Measurements from ENCODE around the gene SHISA2.
"Not testable (repeated sequence)": the region's sequence is repeated elsewhere in the genome, so short reads cannot be mapped to it uniquely, and the experiment has no call there.

The SHISA2 gene

DNA sequence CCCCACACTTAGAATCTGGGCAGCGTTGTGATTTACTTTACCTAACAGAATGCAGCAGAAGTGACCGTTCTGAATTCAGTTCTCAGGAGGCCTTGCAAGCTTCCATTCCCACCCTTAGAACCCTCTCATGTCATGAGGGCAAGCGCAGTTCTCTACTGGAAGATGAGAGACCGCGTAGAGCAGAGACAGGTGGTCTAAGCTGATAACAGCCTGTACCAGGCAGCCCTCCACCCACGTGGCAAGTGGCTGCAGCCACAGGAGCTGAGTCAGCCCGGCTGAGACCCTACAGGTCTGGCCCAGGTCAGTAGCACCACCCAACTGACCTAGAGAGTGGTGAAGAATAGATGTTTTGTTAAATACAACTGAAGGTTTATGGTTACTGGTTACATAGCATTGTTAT is 14.7 kb upstream of the SHISA2 start:
- not testable (repeated sequence) for H3K27ac ChIP-seq (ENCODE audit: low read depth, low read length); H3K9ac ChIP-seq (ENCODE audit: low read depth, low read length); H3K4me3 ChIP-seq (ENCODE audit: low read depth, low read length); H3K4me1 ChIP-seq (ENCODE audit: control insufficient read depth, insufficient read depth, low read length); H3K9me3 ChIP-seq (ENCODE audit: control insufficient read depth, insufficient read depth, low read length); H3K27me3 ChIP-seq (ENCODE audit: control insufficient read depth, insufficient read depth, low read length); H3K36me3 ChIP-seq (ENCODE audit: control insufficient read depth, insufficient read depth, low read length)

DNA sequence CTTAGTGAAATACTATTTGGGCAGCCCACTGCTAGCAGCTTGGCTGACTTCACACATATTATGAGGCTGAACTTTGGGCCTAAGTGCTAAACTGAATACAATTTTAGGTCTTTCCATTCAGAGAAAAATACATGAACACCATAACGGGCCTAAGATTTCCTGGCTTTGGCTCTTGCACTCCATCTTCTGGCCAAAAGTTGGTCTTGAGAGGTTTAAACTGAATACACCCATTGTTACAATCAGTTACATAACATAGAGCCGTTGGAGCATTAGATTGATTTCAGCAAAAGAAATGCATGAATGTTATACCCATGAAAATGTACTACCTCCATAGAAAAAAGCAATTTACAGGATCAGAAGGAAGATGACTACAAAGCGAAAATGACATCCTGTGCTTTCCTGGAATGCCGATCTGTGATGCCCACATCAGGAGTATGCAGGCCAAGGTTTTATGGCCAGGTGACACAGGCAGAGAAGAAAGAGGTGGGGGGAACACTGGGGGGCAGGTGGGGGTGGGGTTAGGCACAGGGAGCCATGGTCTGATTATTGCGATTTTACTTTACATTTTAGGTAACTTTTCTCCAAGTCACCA is 11.1 kb upstream of the SHISA2 start:
- Histone ChIP-seq H3K9me3 (ENCODE audit: control insufficient read depth, insufficient read depth, low read length) (no peaks in the 10 kb centered on the region), H3K27ac (ENCODE audit: low read depth, low read length) (no peak overlapping the region), H3K4me1 (ENCODE audit: control insufficient read depth, insufficient read depth, low read length) (0 out of 2 replicates have a peak, but pooled peaks cover 4% of the 10 kb centered on the region), H3K27me3 (ENCODE audit: control insufficient read depth, insufficient read depth, low read length) (no peaks in the 10 kb centered on the region), H3K4me3 (ENCODE audit: low read depth, low read length) (no peak overlapping the region), H3K9ac (ENCODE audit: low read depth, low read length) (no peak overlapping the region), H3K36me3 (ENCODE audit: control insufficient read depth, insufficient read depth, low read length) (no peaks in the 10 kb centered on the region)

DNA sequence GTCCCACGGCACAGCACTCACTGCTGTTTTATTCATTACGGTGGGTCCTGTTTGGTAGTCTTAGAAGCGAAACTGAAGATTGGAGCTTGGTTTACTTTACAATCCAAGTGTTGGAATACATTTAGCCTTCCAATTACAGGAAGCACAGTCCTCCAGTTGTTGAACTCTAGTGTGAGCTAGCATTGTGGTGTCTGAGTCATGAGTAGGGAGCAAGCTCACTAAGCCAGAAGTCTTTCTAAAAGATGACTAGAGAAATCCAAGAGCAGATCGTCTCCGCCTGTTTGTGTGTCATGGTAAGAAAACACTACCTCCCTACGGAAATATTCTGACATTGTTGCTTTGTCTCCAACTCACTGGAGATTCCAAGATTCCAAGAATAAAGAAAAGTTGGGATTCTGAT is 10.1 kb upstream of the SHISA2 start:
- Histone ChIP-seq H3K27ac (ENCODE audit: low read depth, low read length) (no peak overlapping the region), H3K4me3 (ENCODE audit: low read depth, low read length) (no peak overlapping the region), H3K9ac (ENCODE audit: low read depth, low read length) (no peak overlapping the region), H3K4me1 (ENCODE audit: control insufficient read depth, insufficient read depth, low read length) (0 out of 2 replicates have a peak, but pooled peaks cover 4% of the 10 kb centered on the region), H3K9me3 (ENCODE audit: control insufficient read depth, insufficient read depth, low read length) (no peaks in the 10 kb centered on the region), H3K27me3 (ENCODE audit: control insufficient read depth, insufficient read depth, low read length) (no peaks in the 10 kb centered on the region), H3K36me3 (ENCODE audit: control insufficient read depth, insufficient read depth, low read length) (no peaks in the 10 kb centered on the region)

DNA sequence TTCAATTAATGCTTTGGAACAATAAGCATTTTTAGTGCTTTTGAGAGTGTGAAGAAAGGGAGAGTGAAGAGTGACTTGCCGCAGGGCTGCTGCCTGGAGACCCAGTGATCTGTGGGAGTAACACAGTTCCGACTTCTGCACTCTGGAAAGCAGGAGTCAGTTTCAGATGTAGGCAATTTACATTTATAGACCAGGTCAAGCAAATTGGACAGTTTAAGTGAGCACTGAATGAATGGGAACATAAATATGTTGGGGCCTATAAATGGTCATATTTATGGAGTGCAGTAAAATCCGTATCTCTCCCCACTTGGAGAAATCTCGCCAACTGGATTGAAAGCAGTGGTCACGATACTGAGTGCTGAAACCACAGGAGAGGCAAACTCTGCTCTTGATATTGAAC is 9.4 kb upstream of the SHISA2 start:
- no peak overlapping the region for H3K4me3 ChIP-seq (ENCODE audit: low read depth, low read length)
- 0 out of 2 replicates have a peak, but pooled peaks cover 4% of the 10 kb centered on the region for H3K4me1 ChIP-seq (ENCODE audit: control insufficient read depth, insufficient read depth, low read length)
- no peaks in the 10 kb centered on the region for H3K9me3 ChIP-seq (ENCODE audit: control insufficient read depth, insufficient read depth, low read length)
- no peaks in the 10 kb centered on the region for H3K36me3 ChIP-seq (ENCODE audit: control insufficient read depth, insufficient read depth, low read length)
- no peak overlapping the region for H3K27ac ChIP-seq (ENCODE audit: low read depth, low read length)
- no peak overlapping the region for H3K9ac ChIP-seq (ENCODE audit: low read depth, low read length)
- H3K27me3 ChIP-seq (ENCODE audit: control insufficient read depth, insufficient read depth, low read length), result no peaks in the 10 kb centered on the region

DNA sequence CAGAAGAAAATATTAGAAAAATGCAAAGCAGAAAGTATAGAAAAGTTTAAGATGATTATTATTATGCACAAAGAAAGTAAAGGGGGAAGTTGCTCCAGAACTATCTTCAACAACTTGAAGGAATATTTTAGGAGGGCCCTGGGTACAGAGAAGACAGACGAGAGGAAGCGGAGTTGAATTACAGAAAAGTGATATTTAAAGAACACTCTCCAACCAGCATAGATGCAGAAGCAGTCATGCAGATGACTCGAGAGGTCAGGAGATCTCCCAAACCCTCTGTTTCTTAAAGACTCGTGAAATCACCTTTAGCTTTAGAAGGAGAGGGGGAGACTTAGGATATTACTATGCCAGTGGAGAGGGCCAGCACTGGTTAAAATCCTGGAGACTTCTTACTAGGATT is 8.5 kb upstream of the SHISA2 start:
- Histone ChIP-seq H3K27me3 (ENCODE audit: control insufficient read depth, insufficient read depth, low read length) (no peaks in the 10 kb centered on the region), H3K27ac (ENCODE audit: low read depth, low read length) (no peak overlapping the region), H3K36me3 (ENCODE audit: control insufficient read depth, insufficient read depth, low read length) (no peaks in the 10 kb centered on the region), H3K4me3 (ENCODE audit: low read depth, low read length) (no peak overlapping the region), H3K4me1 (ENCODE audit: control insufficient read depth, insufficient read depth, low read length) (0 out of 2 replicates have a peak, but pooled peaks cover 4% of the 10 kb centered on the region), H3K9me3 (ENCODE audit: control insufficient read depth, insufficient read depth, low read length) (no peaks in the 10 kb centered on the region), H3K9ac (ENCODE audit: low read depth, low read length) (no peak overlapping the region)

DNA sequence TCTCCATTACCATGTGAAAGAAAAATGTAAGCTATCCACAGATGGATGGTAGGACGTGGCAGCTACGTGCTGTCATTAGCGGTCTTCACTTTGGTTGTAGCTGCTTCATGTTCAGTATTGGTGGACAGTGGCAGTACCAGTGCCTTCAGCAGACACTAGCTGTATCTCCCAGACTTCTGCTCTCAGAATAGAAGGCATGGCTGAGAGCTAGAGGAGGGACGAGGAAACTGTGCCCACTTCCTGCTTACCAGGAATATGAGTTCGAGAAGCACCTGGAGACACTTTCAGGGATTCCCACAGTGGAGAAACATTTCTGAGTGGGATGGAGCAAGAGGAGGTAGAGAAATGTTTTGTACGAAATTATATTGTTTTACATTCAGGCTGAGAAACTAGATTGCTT is 6.9 kb upstream of the SHISA2 start:
- H3K4me3 ChIP-seq (ENCODE audit: low read depth, low read length), result no peak overlapping the region
- H3K4me1 ChIP-seq (ENCODE audit: control insufficient read depth, insufficient read depth, low read length), result 0 out of 2 replicates have a peak, but pooled peaks cover 4% of the 10 kb centered on the region
- H3K27ac ChIP-seq (ENCODE audit: low read depth, low read length), result no peak overlapping the region
- H3K36me3 ChIP-seq (ENCODE audit: control insufficient read depth, insufficient read depth, low read length), result no peaks in the 10 kb centered on the region
- H3K27me3 ChIP-seq (ENCODE audit: control insufficient read depth, insufficient read depth, low read length), result no peaks in the 10 kb centered on the region; the same call in 1 of the 2 replicates
- H3K9ac ChIP-seq (ENCODE audit: low read depth, low read length), result no peak overlapping the region
- no peaks in the 10 kb centered on the region for H3K9me3 ChIP-seq (ENCODE audit: control insufficient read depth, insufficient read depth, low read length)

DNA sequence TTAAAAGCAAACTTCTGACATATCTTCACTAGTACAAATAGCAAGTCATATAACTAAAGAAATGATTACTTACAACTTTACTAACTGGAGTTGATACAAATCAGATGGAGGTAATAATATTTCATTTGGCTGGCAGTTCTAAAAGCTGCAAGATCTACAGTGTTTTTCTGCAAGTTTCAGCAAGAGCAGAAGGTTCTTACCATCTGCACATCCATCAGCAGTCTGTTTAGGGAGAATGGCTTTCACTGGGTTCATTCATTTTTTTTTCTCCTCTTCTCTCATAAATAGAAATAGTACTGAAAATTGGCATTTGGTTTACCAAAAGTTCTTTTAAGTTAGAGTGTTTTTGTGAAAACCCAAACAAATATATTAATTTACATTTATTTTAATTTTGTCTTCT is 3.1 kb upstream of the SHISA2 start:
- H3K4me1 ChIP-seq (ENCODE audit: control insufficient read depth, insufficient read depth, low read length), result no peaks in the 10 kb centered on the region
- H3K9me3 ChIP-seq (ENCODE audit: control insufficient read depth, insufficient read depth, low read length), result no peaks in the 10 kb centered on the region
- no peak overlapping the region for H3K9ac ChIP-seq (ENCODE audit: low read depth, low read length)
- no peak overlapping the region for H3K4me3 ChIP-seq (ENCODE audit: low read depth, low read length)
- no peak overlapping the region for H3K27ac ChIP-seq (ENCODE audit: low read depth, low read length)
- H3K27me3 ChIP-seq (ENCODE audit: control insufficient read depth, insufficient read depth, low read length), result peaks cover 33% of the 10 kb centered on the region
- H3K36me3 ChIP-seq (ENCODE audit: control insufficient read depth, insufficient read depth, low read length), result no peaks in the 10 kb centered on the region

DNA sequence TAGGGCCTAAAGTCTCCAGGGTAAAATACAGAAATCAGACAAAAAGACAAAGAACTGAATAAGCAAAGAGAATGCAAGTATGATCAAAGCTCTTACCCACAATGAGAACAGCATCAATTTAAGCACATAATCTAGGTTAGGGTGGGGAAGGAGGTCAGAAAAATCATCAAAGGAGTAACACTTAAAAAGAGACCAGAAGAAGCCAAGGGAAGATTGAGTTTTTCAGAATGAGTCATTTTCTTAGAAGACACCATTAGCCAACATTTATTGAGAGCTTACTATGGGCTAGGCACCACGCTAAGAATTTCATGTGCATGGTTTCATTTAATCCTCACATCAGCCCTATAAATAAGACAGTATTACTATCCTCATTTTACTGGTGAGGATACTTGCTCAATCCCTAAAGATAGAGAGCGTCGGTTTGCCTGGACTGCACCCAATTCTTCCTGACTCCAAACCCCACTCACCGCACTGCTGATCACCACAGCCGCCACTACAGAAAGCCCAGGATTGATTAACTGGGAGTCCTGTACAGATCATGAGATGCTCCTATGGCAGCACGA is 1.7 kb upstream of the SHISA2 start:
- H3K4me3 ChIP-seq (ENCODE audit: low read depth, low read length), result no peak overlapping the region
- H3K36me3 ChIP-seq (ENCODE audit: control insufficient read depth, insufficient read depth, low read length), result no peaks in the 10 kb centered on the region
- H3K27ac ChIP-seq (ENCODE audit: low read depth, low read length), result no peak overlapping the region
- H3K9me3 ChIP-seq (ENCODE audit: control insufficient read depth, insufficient read depth, low read length), result no peaks in the 10 kb centered on the region
- H3K9ac ChIP-seq (ENCODE audit: low read depth, low read length), result no peak overlapping the region
- peaks cover 7% of the 10 kb centered on the region for H3K4me1 ChIP-seq (ENCODE audit: control insufficient read depth, insufficient read depth, low read length)
- peaks cover 47% of the 10 kb centered on the region for H3K27me3 ChIP-seq (ENCODE audit: control insufficient read depth, insufficient read depth, low read length)

DNA sequence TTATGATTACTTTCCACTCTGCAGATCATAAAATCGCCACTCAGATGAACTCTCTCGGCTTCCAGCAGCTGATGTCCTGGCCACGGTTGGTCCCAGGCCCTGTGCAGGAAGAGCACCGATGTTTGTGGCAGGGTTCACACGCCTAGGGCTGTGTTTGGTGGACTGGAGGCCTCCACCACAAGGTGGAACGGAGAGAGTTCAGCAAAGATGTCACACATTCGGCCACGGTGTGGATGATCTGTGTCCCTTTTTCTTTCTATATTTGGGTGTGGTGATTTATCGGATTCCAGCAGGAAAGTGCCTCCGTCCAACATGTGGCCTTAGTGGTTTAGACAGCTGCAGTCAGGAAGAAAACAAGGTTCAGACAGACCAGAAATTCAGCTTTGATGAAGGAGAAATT is 521 bp upstream of the SHISA2 start:
- Histone ChIP-seq H3K9ac (ENCODE audit: low read depth, low read length) (no peak overlapping the region), H3K36me3 (ENCODE audit: control insufficient read depth, insufficient read depth, low read length) (no peaks in the 10 kb centered on the region), H3K9me3 (ENCODE audit: control insufficient read depth, insufficient read depth, low read length) (no peaks in the 10 kb centered on the region), H3K4me1 (ENCODE audit: control insufficient read depth, insufficient read depth, low read length) (peaks cover 7% of the 10 kb centered on the region), H3K4me3 (ENCODE audit: low read depth, low read length) (peak overlapping the region; percentile 42), H3K27me3 (ENCODE audit: control insufficient read depth, insufficient read depth, low read length) (peaks cover 50% of the 10 kb centered on the region), H3K27ac (ENCODE audit: low read depth, low read length) (no peak overlapping the region)

DNA sequence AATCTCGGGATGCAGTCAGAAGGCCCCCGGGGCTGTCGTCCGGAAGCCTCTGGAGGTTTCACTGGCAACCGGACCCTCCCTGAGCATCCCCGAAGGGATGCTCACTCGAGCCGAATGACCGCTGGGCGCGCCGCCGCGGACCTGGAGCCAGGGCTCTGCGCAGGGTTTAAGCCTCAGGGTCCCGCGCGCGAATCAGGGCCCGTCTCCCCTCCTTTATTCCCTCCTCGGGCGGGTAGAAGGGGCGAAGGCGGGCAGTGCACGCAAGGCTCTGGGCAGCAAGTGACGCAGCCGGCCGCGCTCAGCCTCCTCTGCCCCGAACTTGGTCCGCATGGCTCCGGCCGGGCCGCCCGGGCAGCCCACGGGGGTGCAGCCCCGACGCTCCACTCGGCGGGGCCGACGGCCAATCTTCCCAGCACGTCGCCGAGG is 572 bp downstream of the SHISA2 start:
- Histone ChIP-seq H3K4me3 (ENCODE audit: low read depth, low read length) (peak overlapping the region; percentile 68), H3K36me3 (ENCODE audit: control insufficient read depth, insufficient read depth, low read length) (peaks cover 8% of the 10 kb centered on the region), H3K9me3 (ENCODE audit: control insufficient read depth, insufficient read depth, low read length) (no peaks in the 10 kb centered on the region), H3K4me1 (ENCODE audit: control insufficient read depth, insufficient read depth, low read length) (peaks cover 7% of the 10 kb centered on the region), H3K27ac (ENCODE audit: low read depth, low read length) (no peak overlapping the region), H3K27me3 (ENCODE audit: control insufficient read depth, insufficient read depth, low read length) (peaks cover 50% of the 10 kb centered on the region), H3K9ac (ENCODE audit: low read depth, low read length) (no peak overlapping the region)

DNA sequence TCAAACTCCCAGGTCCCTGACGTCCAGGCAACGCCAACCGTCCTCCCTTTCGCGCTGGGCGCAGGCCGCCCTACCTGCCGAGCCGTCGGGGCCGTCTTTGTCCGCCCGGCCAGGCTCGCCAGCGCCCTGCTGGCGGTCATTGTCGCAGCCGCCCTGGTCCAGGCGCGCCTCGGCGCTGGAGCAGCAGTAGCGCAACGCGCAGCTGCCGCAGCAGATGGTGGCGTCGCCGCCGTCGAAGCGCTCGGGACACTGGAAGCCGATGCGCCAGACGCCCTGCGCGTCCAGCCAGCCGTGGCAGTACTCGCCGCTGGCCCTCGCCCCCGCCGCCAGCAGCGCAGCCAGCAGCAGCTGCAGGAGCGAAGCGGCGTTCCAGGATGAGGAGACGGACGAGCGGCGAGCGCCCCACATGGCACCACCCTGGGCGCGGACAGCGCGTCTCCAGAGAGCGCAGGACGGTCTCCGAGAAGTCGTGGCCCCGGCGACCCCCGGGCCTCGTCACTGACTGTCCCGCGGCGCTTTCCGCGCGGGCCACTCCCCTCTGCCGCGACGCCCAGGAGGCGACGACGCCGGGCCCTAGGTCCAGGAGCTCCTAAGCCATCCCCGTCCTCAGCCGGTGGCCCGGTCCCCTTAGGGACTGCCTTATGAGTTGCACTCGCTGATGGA is 1.1 kb downstream of the SHISA2 start:
- Histone ChIP-seq H3K9ac (ENCODE audit: low read depth, low read length) (peak overlapping the region; percentile 17; the same call in 1 of the 2 replicates), H3K4me1 (ENCODE audit: control insufficient read depth, insufficient read depth, low read length) (peaks cover 7% of the 10 kb centered on the region), H3K36me3 (ENCODE audit: control insufficient read depth, insufficient read depth, low read length) (peaks cover 10% of the 10 kb centered on the region), H3K27ac (ENCODE audit: low read depth, low read length) (no peak overlapping the region), H3K4me3 (ENCODE audit: low read depth, low read length) (peak overlapping the region; percentile 68), H3K9me3 (ENCODE audit: control insufficient read depth, insufficient read depth, low read length) (no peaks in the 10 kb centered on the region), H3K27me3 (ENCODE audit: control insufficient read depth, insufficient read depth, low read length) (peaks cover 50% of the 10 kb centered on the region)
